HCT116 (cell line): ENCODE results near the gene MSI2. TPM values are rescaled to one million over a fixed set of nuclear protein-coding genes. Genes with fewer than 3 reads are reported as not detected.

Experiments
- ATAC-seq: fragments of 200-7000 bp; cut with Tn5 transposase; 2 replicates; pipeline ENCODE4 v1.9.1; 2020; ENCODE audit warnings: mild to moderate bottlenecking, moderate library complexity
- BruUV-seq: library from RNA; stranded (reverse); fragments of 400-500 nt; replicated peaks from 2 replicates; lab custom pipeline; 2021; lab: Mats Ljungman, UMichigan
- CTCF ChIA-PET: fragments of 300-600 bp; sonication (Branson Sonifier 250); formaldehyde crosslinking; loops from one replicate; lab custom pipeline; 2021; ENCODE audit warnings: antibody characterized with exemption; lab: Charles Lee
- POLR2A ChIA-PET: fragments of 300-600, 350-600 bp; sonication (Branson Sonifier 250); formaldehyde crosslinking; loops from one replicate; lab custom pipeline; 2021; ENCODE audit warnings: antibody characterized with exemption; lab: Charles Lee
- RAD21 ChIA-PET, 2 experiments: fragments of 300-600 bp; sonication (Branson Sonifier 250); formaldehyde crosslinking; loops; one replicate each; lab custom pipeline; 2023; ENCODE audit warnings: low total read pairs in 2 of 2; ENCODE audit not compliant: uncharacterized antibody in 2 of 2, unreplicated experiment in 2 of 2, low non-redundant PET in 1 of 2; lab: Charles Lee
- DNase-seq: peaks from one replicate; pipeline ENCODE4 v3.0.0-alpha.2; 2010; ENCODE audit warnings: low read depth, low spot score
- H2AFZ ChIP-seq: fragments of 200-600 bp; shearing (Covaris generic), sonication (generic); 2 replicates; pipeline ENCODE4 v1.6.1; 2017; ENCODE audit warnings: low read depth, mixed run types, mixed read lengths, antibody characterized with exemption, low read length; ENCODE audit not compliant: poor library complexity, severe bottlenecking
- H3K27ac ChIP-seq: 2 replicates; pipeline ENCODE4 v1.5.1; 2012; ENCODE audit warnings: low read depth, low read length
- H3K27me3 ChIP-seq: fragments of 200-600 bp; sonication (generic); 2 replicates; pipeline ENCODE4 v1.6.1; 2016; ENCODE audit warnings: mixed run types, low read length, mixed read lengths; ENCODE audit not compliant: insufficient read depth
- H3K36me3 ChIP-seq, 2 experiments: fragments of 200-500 bp in 1 of 2; fragments of 200-600 bp in 1 of 2; sonication (Bioruptor generic) in 1 of 2; sonication (generic) in 1 of 2; 2 replicates each; pipeline versions ENCODE4 v1.5.1 to v1.6.1; 2014 to 2016; ENCODE audit warnings: low read length in 2 of 2, inconsistent platforms in 1 of 2, mixed read lengths in 1 of 2, mixed run types in 1 of 2; ENCODE audit not compliant: insufficient read depth in 2 of 2, control insufficient read depth in 1 of 2
- H3K4me1 ChIP-seq, 2 experiments: fragments of 200-600 bp in 1 of 2; sonication (generic) in 1 of 2; 2 replicates each; pipeline versions ENCODE4 v1.5.1 to v1.6.1; 2012 to 2017; ENCODE audit warnings: low read length in 2 of 2, inconsistent platforms in 1 of 2, mild to moderate bottlenecking in 1 of 2, mixed read lengths in 1 of 2, mixed run types in 1 of 2, moderate library complexity in 1 of 2; ENCODE audit not compliant: insufficient read depth in 2 of 2, control insufficient read depth in 1 of 2
- H3K4me2 ChIP-seq: fragments of 200-600 bp; sonication (generic); 2 replicates; pipeline ENCODE4 v1.6.1; 2017; ENCODE audit warnings: mixed run types, low read length, mixed read lengths
- H3K4me3 ChIP-seq, 2 experiments: fragments of 200-600 bp in 1 of 2; sonication (generic) in 1 of 2; replicated peaks in 1 of 2; 2 replicates each; pipeline ENCODE4 v1.5.1; 2011 to 2016; ENCODE audit warnings: low read length in 2 of 2, control low read depth in 1 of 2, low read depth in 1 of 2, mild to moderate bottlenecking in 1 of 2, mixed read lengths in 1 of 2, mixed run types in 1 of 2
- H3K79me2 ChIP-seq: fragments of 200-600 bp; sonication (generic); 2 replicates; pipeline ENCODE4 v1.6.1; 2017; ENCODE audit warnings: mild to moderate bottlenecking, mixed run types, low read length, moderate library complexity, mixed read lengths; ENCODE audit not compliant: insufficient read depth
- H3K9ac ChIP-seq: fragments of 200-600 bp; sonication (generic); 2 replicates; pipeline ENCODE4 v1.6.1; 2016; ENCODE audit warnings: low read length, mixed read lengths
- H3K9me2 ChIP-seq: fragments of 200-600 bp; sonication (generic), shearing (Covaris generic); 2 replicates; pipeline ENCODE4 v1.6.1; 2017; ENCODE audit warnings: mixed run types, mild to moderate bottlenecking, moderate library complexity; ENCODE audit not compliant: insufficient read depth
- H3K9me3 ChIP-seq, 2 experiments: fragments of 200-500 bp in 1 of 2; fragments of 200-600 bp in 1 of 2; sonication (Bioruptor generic) in 1 of 2; sonication (generic) in 1 of 2; 2 replicates each; pipeline ENCODE4 v1.6.1; 2014 to 2017; ENCODE audit warnings: low read length in 2 of 2, mixed read lengths in 2 of 2, inconsistent platforms in 1 of 2, low read depth in 1 of 2, mild to moderate bottlenecking in 1 of 2, mixed run types in 1 of 2, moderate library complexity in 1 of 2; ENCODE audit not compliant: control insufficient read depth in 1 of 2, insufficient read depth in 1 of 2
- H4K20me1 ChIP-seq: fragments of 200-600 bp; sonication (generic), shearing (Covaris generic); 2 replicates; pipeline ENCODE4 v1.6.1; 2017; ENCODE audit warnings: mixed run types, mild to moderate bottlenecking, moderate library complexity; ENCODE audit not compliant: insufficient read depth
- CBX3 ChIP-seq: IDR thresholded peaks from 2 replicates; pipeline ENCODE4 v1.6.1; 2012; ENCODE audit warnings: low read depth
- EGR1 ChIP-seq: IDR thresholded peaks from 2 replicates; pipeline ENCODE4 v1.6.1; 2012; ENCODE audit warnings: low read depth
- ELF1 ChIP-seq: IDR thresholded peaks from 2 replicates; pipeline ENCODE4 v1.6.1; 2012; ENCODE audit warnings: low read depth, borderline replicate concordance
- EZH2 ChIP-seq: fragments of 200-600 bp; sonication (generic); IDR thresholded peaks from 2 replicates; pipeline ENCODE4 v1.6.1; 2017; ENCODE audit warnings: antibody characterized with exemption, mixed run types
- EZH2phosphoT487 ChIP-seq: fragments of 200-600 bp; IDR thresholded peaks from 2 replicates; pipeline ENCODE4 v1.6.1; 2018; ENCODE audit warnings: antibody characterized with exemption, borderline replicate concordance
- JUND ChIP-seq: IDR thresholded peaks from 2 replicates; pipeline ENCODE4 v1.6.1; 2012
- MAX ChIP-seq: IDR thresholded peaks from 2 replicates; pipeline ENCODE4 v1.6.1; 2012
- POLR2A ChIP-seq: IDR thresholded peaks from 2 replicates; pipeline ENCODE4 v1.7.0; 2011; ENCODE audit warnings: borderline replicate concordance; ENCODE audit not compliant: insufficient read depth, insufficient read length; ENCODE audit errors: extremely low read depth
- POLR2AphosphoS5 ChIP-seq: IDR thresholded peaks from 2 replicates; pipeline ENCODE4 v1.6.1; 2011; ENCODE audit warnings: mild to moderate bottlenecking, low read depth, low read length, moderate library complexity
- RAD21 ChIP-seq: IDR thresholded peaks from 2 replicates; pipeline ENCODE4 v1.6.1; 2012; ENCODE audit warnings: low read depth, mild to moderate bottlenecking
- REST ChIP-seq: IDR thresholded peaks from 2 replicates; pipeline ENCODE4 v1.6.1; 2012; ENCODE audit warnings: low read depth
- SIN3A ChIP-seq: IDR thresholded peaks from 2 replicates; pipeline ENCODE4 v1.6.1; 2012; ENCODE audit warnings: low read depth
- SP1 ChIP-seq: IDR thresholded peaks from 2 replicates; pipeline ENCODE4 v1.6.1; 2012; ENCODE audit warnings: low read depth
- TCF7L2 ChIP-seq: IDR thresholded peaks from 2 replicates; pipeline ENCODE4 v1.7.0; 2011; ENCODE audit warnings: borderline replicate concordance, inconsistent platforms; ENCODE audit not compliant: insufficient read depth, insufficient read length; ENCODE audit errors: extremely low read depth
- YY1 ChIP-seq: IDR thresholded peaks from 2 replicates; pipeline ENCODE4 v1.6.1; 2011; ENCODE audit warnings: low read length, low read depth, moderate library complexity, mild to moderate bottlenecking; ENCODE audit not compliant: insufficient replicate concordance; ENCODE audit errors: extremely low read depth
- ZBTB33 ChIP-seq: IDR thresholded peaks from 2 replicates; pipeline ENCODE4 v1.6.1; 2011; ENCODE audit warnings: mild to moderate bottlenecking, low read length, moderate library complexity; ENCODE audit not compliant: insufficient replicate concordance; ENCODE audit errors: extremely low read depth
- ZFX ChIP-seq: fragments of 450-650 bp; IDR thresholded peaks from 2 replicates; pipeline ENCODE4 v1.6.1; 2017
- ZNF274 ChIP-seq: fragments of 200-500 bp; sonication (Bioruptor generic); IDR thresholded peaks from 2 replicates; pipeline ENCODE4 v1.6.1; 2014; ENCODE audit warnings: mild to moderate bottlenecking, low read depth, low read length, inconsistent platforms
- intact Hi-C: fragments of 100-400 bp; cut with micrococcal nuclease; formaldehyde crosslinking; loops from 2 replicates; pipeline ENCODE4 v1.10.0; 2022
- total RNA-seq: library from RNA; stranded (reverse); gene quantifications from one replicate; pipeline ENCODE4 v1.2.1, GENCODE V29; 2021; ENCODE audit not compliant: unreplicated experiment

MSI2 gene
- total RNA-seq, 1 experiment from 2014 or later = 137 TPM

- ChIA-PET CTCF (no interaction called here), RAD21 (no interaction called here), POLR2A (no interaction called here)
- intact Hi-C loops = no loop called here
- H3K79me2 ChIP-seq = peaks cover 10% of the 10 kb centered on the region; the same call in 1 of the 2 replicates
- BruUV-seq = no TSS peak
- no peaks in the 10 kb centered on the region for H4K20me1 ChIP-seq
- no peaks in the 10 kb centered on the region for H3K9me2 ChIP-seq
- H3K9ac ChIP-seq = no peak overlapping the region
- no peak overlapping the region for H3K4me3 ChIP-seq
- H3K4me2 ChIP-seq = no peak overlapping the region
- H3K27me3 ChIP-seq = no peaks in the 10 kb centered on the region
- DNase-seq (no peak), ATAC-seq (no peak)
- no peak overlapping the region for H2AFZ ChIP-seq
- TF ChIP-seq ZFX = no peak
- no peak for TF ChIP-seq POLR2AphosphoS5
- no peak for TF ChIP-seq SP1
- no peak for TF ChIP-seq REST
- TF ChIP-seq EGR1 = no peak
- no peak for TF ChIP-seq TCF7L2
- no peak for TF ChIP-seq EZH2
- TF ChIP-seq YY1 = no peak
- TF ChIP-seq MAX = no peak
- TF ChIP-seq ELF1 = no peak
- TF ChIP-seq ZBTB33 = no peak
- no peak for TF ChIP-seq ZNF274
- no peak for TF ChIP-seq SIN3A
- no peak for TF ChIP-seq CBX3
- TF ChIP-seq POLR2A = no peak
- no peak for TF ChIP-seq EZH2phosphoT487
- no peak for TF ChIP-seq RAD21
- no peak for TF ChIP-seq JUND
- H3K4me1 ChIP-seq = peaks cover 0 to 12% of the 10 kb centered on the region in 2 experiments; a peak in 1 of 4 replicates
- H3K9me3 ChIP-seq = no peaks in the 10 kb centered on the region
- no peak overlapping the region for H3K27ac ChIP-seq
- no peaks in the 10 kb centered on the region for H3K36me3 ChIP-seq
These were observed 141.1 kb downstream of the MSI2 start for GRCh38 chr17:57397402-57397801.
